MM.1S (cell line): ENCODE measurements around the gene ZNF787.

Experiments
- DNase-seq: peaks from one replicate; pipeline ENCODE4 v3.0.0-alpha.2; 2015
- H2AFZ ChIP-seq: fragments of 300-600 bp; sonication (generic); 2 replicates; pipeline ENCODE4 v1.6.0; 2016; ENCODE audit warnings: antibody characterized with exemption, low read length
- H3F3A ChIP-seq: fragments of 300-600 bp; sonication (generic); 2 replicates; pipeline ENCODE4 v1.6.1; 2016; ENCODE audit warnings: mild to moderate bottlenecking, antibody characterized with exemption, low read length, moderate library complexity, mixed read lengths; ENCODE audit not compliant: insufficient read depth
- H3K27ac ChIP-seq: fragments of 300-600 bp; sonication (generic); 2 replicates; pipeline ENCODE4 v1.5.1; 2016; ENCODE audit warnings: mild to moderate bottlenecking, low read length
- H3K27me3 ChIP-seq: fragments of 300-600 bp; sonication (generic); replicated peaks from 2 replicates; pipeline ENCODE4 v1.6.0; 2016; ENCODE audit warnings: low read length; ENCODE audit not compliant: insufficient read depth
- H3K36me3 ChIP-seq: fragments of 300-600 bp; sonication (generic); replicated peaks from 2 replicates; pipeline ENCODE4 v1.6.1; 2016; ENCODE audit warnings: mild to moderate bottlenecking, low read length, mixed read lengths; ENCODE audit not compliant: insufficient read depth
- H3K4me1 ChIP-seq: fragments of 300-600 bp; sonication (generic); 2 replicates; pipeline ENCODE4 v1.6.1; 2016; ENCODE audit warnings: low read length, mixed read lengths
- H3K4me2 ChIP-seq: fragments of 300-600 bp; sonication (generic); 2 replicates; pipeline ENCODE4 v1.6.0; 2016; ENCODE audit warnings: low read depth, low read length
- H3K4me3 ChIP-seq: fragments of 300-600 bp; sonication (generic); 2 replicates; pipeline ENCODE4 v1.5.1; 2016; ENCODE audit warnings: low read length, mixed read lengths
- H3K79me2 ChIP-seq: fragments of 300-600 bp; sonication (generic); 2 replicates; pipeline ENCODE4 v1.6.1; 2016; ENCODE audit warnings: mixed run types, low read length, mixed read lengths
- H3K9ac ChIP-seq: fragments of 300-600 bp; sonication (generic); 2 replicates; pipeline ENCODE4 v1.6.1; 2016; ENCODE audit warnings: low read length, mixed read lengths
- H3K9me2 ChIP-seq: fragments of 300-600 bp; sonication (generic); replicated peaks from 2 replicates; pipeline ENCODE4 v1.6.1; 2016; ENCODE audit warnings: mild to moderate bottlenecking, low read length, mixed read lengths; ENCODE audit not compliant: insufficient read depth
- H3K9me3 ChIP-seq: fragments of 300-600 bp; sonication (generic); replicated peaks from 2 replicates; pipeline ENCODE4 v1.6.1; 2016; ENCODE audit warnings: mild to moderate bottlenecking, low read length, mixed read lengths; ENCODE audit not compliant: insufficient read depth
- H4K20me1 ChIP-seq: fragments of 300-600 bp; sonication (generic); 2 replicates; pipeline ENCODE4 v1.6.1; 2016; ENCODE audit warnings: mild to moderate bottlenecking, low read length, moderate library complexity, mixed read lengths; ENCODE audit not compliant: insufficient read depth
- CTCF ChIP-seq: fragments of 300-600 bp; sonication (generic); IDR thresholded peaks from 2 replicates; pipeline ENCODE4 v1.5.1; 2016; ENCODE audit warnings: antibody characterized with exemption, low read length, mixed read lengths
- EZH2 ChIP-seq: fragments of 300-600 bp; sonication (generic); optimal IDR thresholded peaks from 2 replicates; pipeline ENCODE3; 2017; ENCODE audit warnings: low read depth, mild to moderate bottlenecking, antibody characterized with exemption, low read length, mixed read lengths
- EZH2phosphoT487 ChIP-seq: fragments of 300-600 bp; sonication (generic); IDR thresholded peaks from 2 replicates; pipeline ENCODE4 v1.6.1; 2018; ENCODE audit warnings: antibody characterized with exemption, low read length

Gene ZNF787

GRCh38 chr19:56069642-56070041, 51.5 kb downstream of the ZNF787 start:
- Histone ChIP-seq H3K27me3 (peaks cover 6% of the 10 kb centered on the region; the same call in 1 of the 2 replicates), H3K4me1 (peaks cover 17% of the 10 kb centered on the region), H3K79me2 (no peaks in the 10 kb centered on the region), H3K9me2 (no peaks in the 10 kb centered on the region), H3K4me2 (peak overlapping the region; percentile 30; the same call in 1 of the 2 replicates), H3K9ac (no peak overlapping the region), H3K9me3 (no peaks in the 10 kb centered on the region), H2AFZ (no peak overlapping the region), H3K27ac (no peak overlapping the region), H3K4me3 (no peak overlapping the region), H3F3A (no peaks in the 10 kb centered on the region), H4K20me1 (no peaks in the 10 kb centered on the region), H3K36me3 (no peaks in the 10 kb centered on the region)
- TF ChIP-seq EZH2, result no peak
- no peak for TF ChIP-seq EZH2phosphoT487
- no peak for TF ChIP-seq CTCF
- peak; percentile 67 for DNase-seq

- peak overlapping the region; percentile 85 for H2AFZ ChIP-seq
- H3F3A ChIP-seq, result no peaks in the 10 kb centered on the region
- peak; percentile 59 for DNase-seq
Measured at GRCh38 chr19:56066152-56067023, 54.7 kb downstream of the ZNF787 start.

GRCh38 chr19:56053596-56053995, 67.5 kb downstream of the ZNF787 start:
- Histone ChIP-seq H3K27me3 (peaks cover 44% of the 10 kb centered on the region), H3K9ac (no peak overlapping the region), H3K4me3 (no peak overlapping the region), H3K4me1 (no peaks in the 10 kb centered on the region), H3K9me3 (no peaks in the 10 kb centered on the region), H3K27ac (no peak overlapping the region), H2AFZ (no peak overlapping the region), H3K9me2 (no peaks in the 10 kb centered on the region), H3K79me2 (no peaks in the 10 kb centered on the region), H3K36me3 (no peaks in the 10 kb centered on the region), H3K4me2 (no peak overlapping the region), H4K20me1 (no peaks in the 10 kb centered on the region), H3F3A (no peaks in the 10 kb centered on the region)
- no peak for TF ChIP-seq CTCF
- TF ChIP-seq EZH2, result no peak
- TF ChIP-seq EZH2phosphoT487, result no peak
- DNase-seq, result no peak

More at GRCh38 chr19:56066152-56067023, 54.7 kb downstream of the ZNF787 start:
- Histone ChIP-seq H3K9me3 (no peaks in the 10 kb centered on the region), H4K20me1 (no peaks in the 10 kb centered on the region), H3K27ac (no peak overlapping the region), H3K4me1 (peaks cover 17% of the 10 kb centered on the region), H3K4me2 (peak overlapping the region; percentile 93), H3K79me2 (no peaks in the 10 kb centered on the region), H3K27me3 (peaks cover 22% of the 10 kb centered on the region), H3K9me2 (no peaks in the 10 kb centered on the region), H3K4me3 (peak overlapping the region; percentile 66), H3K9ac (peak overlapping the region; percentile 18; the same call in 1 of the 2 replicates), H3K36me3 (no peaks in the 10 kb centered on the region)
- TF ChIP-seq CTCF (peak; percentile 86), EZH2 (no peak), EZH2phosphoT487 (no peak)
